HCT116 (cell line): ENCODE measurements around the gene HK3. TPM values are rescaled to one million over a fixed set of nuclear protein-coding genes. Genes with fewer than 3 reads are reported as not detected.

Source experiments
- ATAC-seq: fragments of 200-7000 bp; cut with Tn5 transposase; 2 replicates; pipeline ENCODE4 v1.9.1; 2020; ENCODE audit warnings: mild to moderate bottlenecking, moderate library complexity
- BruUV-seq: library from RNA; stranded (reverse); fragments of 400-500 nt; replicated peaks from 2 replicates; lab custom pipeline; 2021; lab: Mats Ljungman, UMichigan
- CTCF ChIA-PET: fragments of 300-600 bp; sonication (Branson Sonifier 250); formaldehyde crosslinking; loops from one replicate; lab custom pipeline; 2021; ENCODE audit warnings: antibody characterized with exemption; lab: Charles Lee
- POLR2A ChIA-PET: fragments of 300-600, 350-600 bp; sonication (Branson Sonifier 250); formaldehyde crosslinking; loops from one replicate; lab custom pipeline; 2021; ENCODE audit warnings: antibody characterized with exemption; lab: Charles Lee
- RAD21 ChIA-PET, 2 experiments: fragments of 300-600 bp; sonication (Branson Sonifier 250); formaldehyde crosslinking; loops; one replicate each; lab custom pipeline; 2023; ENCODE audit warnings: low total read pairs in 2 of 2; ENCODE audit not compliant: uncharacterized antibody in 2 of 2, unreplicated experiment in 2 of 2, low non-redundant PET in 1 of 2; lab: Charles Lee
- DNase-seq: peaks from one replicate; pipeline ENCODE4 v3.0.0-alpha.2; 2010; ENCODE audit warnings: low read depth, low spot score
- H2AFZ ChIP-seq: fragments of 200-600 bp; shearing (Covaris generic), sonication (generic); 2 replicates; pipeline ENCODE4 v1.6.1; 2017; ENCODE audit warnings: low read depth, mixed run types, mixed read lengths, antibody characterized with exemption, low read length; ENCODE audit not compliant: poor library complexity, severe bottlenecking
- H3K27ac ChIP-seq: 2 replicates; pipeline ENCODE4 v1.5.1; 2012; ENCODE audit warnings: low read depth, low read length
- H3K27me3 ChIP-seq: fragments of 200-600 bp; sonication (generic); 2 replicates; pipeline ENCODE4 v1.6.1; 2016; ENCODE audit warnings: mixed run types, low read length, mixed read lengths; ENCODE audit not compliant: insufficient read depth
- H3K36me3 ChIP-seq, 2 experiments: fragments of 200-500 bp in 1 of 2; fragments of 200-600 bp in 1 of 2; sonication (Bioruptor generic) in 1 of 2; sonication (generic) in 1 of 2; 2 replicates each; pipeline versions ENCODE4 v1.5.1 to v1.6.1; 2014 to 2016; ENCODE audit warnings: low read length in 2 of 2, inconsistent platforms in 1 of 2, mixed read lengths in 1 of 2, mixed run types in 1 of 2; ENCODE audit not compliant: insufficient read depth in 2 of 2, control insufficient read depth in 1 of 2
- H3K4me1 ChIP-seq, 2 experiments: fragments of 200-600 bp in 1 of 2; sonication (generic) in 1 of 2; 2 replicates each; pipeline versions ENCODE4 v1.5.1 to v1.6.1; 2012 to 2017; ENCODE audit warnings: low read length in 2 of 2, inconsistent platforms in 1 of 2, mild to moderate bottlenecking in 1 of 2, mixed read lengths in 1 of 2, mixed run types in 1 of 2, moderate library complexity in 1 of 2; ENCODE audit not compliant: insufficient read depth in 2 of 2, control insufficient read depth in 1 of 2
- H3K4me2 ChIP-seq: fragments of 200-600 bp; sonication (generic); 2 replicates; pipeline ENCODE4 v1.6.1; 2017; ENCODE audit warnings: mixed run types, low read length, mixed read lengths
- H3K4me3 ChIP-seq, 2 experiments: fragments of 200-600 bp in 1 of 2; sonication (generic) in 1 of 2; replicated peaks in 1 of 2; 2 replicates each; pipeline ENCODE4 v1.5.1; 2011 to 2016; ENCODE audit warnings: low read length in 2 of 2, control low read depth in 1 of 2, low read depth in 1 of 2, mild to moderate bottlenecking in 1 of 2, mixed read lengths in 1 of 2, mixed run types in 1 of 2
- H3K79me2 ChIP-seq: fragments of 200-600 bp; sonication (generic); 2 replicates; pipeline ENCODE4 v1.6.1; 2017; ENCODE audit warnings: mild to moderate bottlenecking, mixed run types, low read length, moderate library complexity, mixed read lengths; ENCODE audit not compliant: insufficient read depth
- H3K9ac ChIP-seq: fragments of 200-600 bp; sonication (generic); 2 replicates; pipeline ENCODE4 v1.6.1; 2016; ENCODE audit warnings: low read length, mixed read lengths
- H3K9me2 ChIP-seq: fragments of 200-600 bp; sonication (generic), shearing (Covaris generic); 2 replicates; pipeline ENCODE4 v1.6.1; 2017; ENCODE audit warnings: mixed run types, mild to moderate bottlenecking, moderate library complexity; ENCODE audit not compliant: insufficient read depth
- H3K9me3 ChIP-seq, 2 experiments: fragments of 200-500 bp in 1 of 2; fragments of 200-600 bp in 1 of 2; sonication (Bioruptor generic) in 1 of 2; sonication (generic) in 1 of 2; 2 replicates each; pipeline ENCODE4 v1.6.1; 2014 to 2017; ENCODE audit warnings: low read length in 2 of 2, mixed read lengths in 2 of 2, inconsistent platforms in 1 of 2, low read depth in 1 of 2, mild to moderate bottlenecking in 1 of 2, mixed run types in 1 of 2, moderate library complexity in 1 of 2; ENCODE audit not compliant: control insufficient read depth in 1 of 2, insufficient read depth in 1 of 2
- H4K20me1 ChIP-seq: fragments of 200-600 bp; sonication (generic), shearing (Covaris generic); 2 replicates; pipeline ENCODE4 v1.6.1; 2017; ENCODE audit warnings: mixed run types, mild to moderate bottlenecking, moderate library complexity; ENCODE audit not compliant: insufficient read depth
- CTCF ChIP-seq, 3 experiments: fragments of 200-600 bp in 1 of 3; sonication (generic) in 1 of 3; IDR thresholded peaks in 2 of 3; conservative IDR thresholded peaks in 1 of 3; 2 replicates each; pipeline ENCODE4 v1.5.1; 2012 to 2017; ENCODE audit warnings: low read depth in 2 of 3, low read length in 2 of 3, antibody characterized with exemption in 1 of 3, borderline replicate concordance in 1 of 3, control low read depth in 1 of 3, mild to moderate bottlenecking in 1 of 3, mixed read lengths in 1 of 3, mixed run types in 1 of 3, moderate library complexity in 1 of 3; ENCODE audit not compliant: insufficient read depth in 1 of 3
- ELF1 ChIP-seq: IDR thresholded peaks from 2 replicates; pipeline ENCODE4 v1.6.1; 2012; ENCODE audit warnings: low read depth, borderline replicate concordance
- EZH2 ChIP-seq: fragments of 200-600 bp; sonication (generic); IDR thresholded peaks from 2 replicates; pipeline ENCODE4 v1.6.1; 2017; ENCODE audit warnings: antibody characterized with exemption, mixed run types
- JUND ChIP-seq: IDR thresholded peaks from 2 replicates; pipeline ENCODE4 v1.6.1; 2012
- RAD21 ChIP-seq: IDR thresholded peaks from 2 replicates; pipeline ENCODE4 v1.6.1; 2012; ENCODE audit warnings: low read depth, mild to moderate bottlenecking
- SIN3A ChIP-seq: IDR thresholded peaks from 2 replicates; pipeline ENCODE4 v1.6.1; 2012; ENCODE audit warnings: low read depth
- SP1 ChIP-seq: IDR thresholded peaks from 2 replicates; pipeline ENCODE4 v1.6.1; 2012; ENCODE audit warnings: low read depth
- SRF ChIP-seq: IDR thresholded peaks from 2 replicates; pipeline ENCODE4 v1.6.1; 2012; ENCODE audit warnings: low read depth
- TCF7L2 ChIP-seq: IDR thresholded peaks from 2 replicates; pipeline ENCODE4 v1.7.0; 2011; ENCODE audit warnings: borderline replicate concordance, inconsistent platforms; ENCODE audit not compliant: insufficient read depth, insufficient read length; ENCODE audit errors: extremely low read depth
- intact Hi-C: fragments of 100-400 bp; cut with micrococcal nuclease; formaldehyde crosslinking; loops from 2 replicates; pipeline ENCODE4 v1.10.0; 2022
- total RNA-seq: library from RNA; stranded (reverse); gene quantifications from one replicate; pipeline ENCODE4 v1.2.1, GENCODE V29; 2021; ENCODE audit not compliant: unreplicated experiment

The HK3 gene
- total RNA-seq, 1 experiment from 2014 or later, result 0.30 TPM

DNA sequence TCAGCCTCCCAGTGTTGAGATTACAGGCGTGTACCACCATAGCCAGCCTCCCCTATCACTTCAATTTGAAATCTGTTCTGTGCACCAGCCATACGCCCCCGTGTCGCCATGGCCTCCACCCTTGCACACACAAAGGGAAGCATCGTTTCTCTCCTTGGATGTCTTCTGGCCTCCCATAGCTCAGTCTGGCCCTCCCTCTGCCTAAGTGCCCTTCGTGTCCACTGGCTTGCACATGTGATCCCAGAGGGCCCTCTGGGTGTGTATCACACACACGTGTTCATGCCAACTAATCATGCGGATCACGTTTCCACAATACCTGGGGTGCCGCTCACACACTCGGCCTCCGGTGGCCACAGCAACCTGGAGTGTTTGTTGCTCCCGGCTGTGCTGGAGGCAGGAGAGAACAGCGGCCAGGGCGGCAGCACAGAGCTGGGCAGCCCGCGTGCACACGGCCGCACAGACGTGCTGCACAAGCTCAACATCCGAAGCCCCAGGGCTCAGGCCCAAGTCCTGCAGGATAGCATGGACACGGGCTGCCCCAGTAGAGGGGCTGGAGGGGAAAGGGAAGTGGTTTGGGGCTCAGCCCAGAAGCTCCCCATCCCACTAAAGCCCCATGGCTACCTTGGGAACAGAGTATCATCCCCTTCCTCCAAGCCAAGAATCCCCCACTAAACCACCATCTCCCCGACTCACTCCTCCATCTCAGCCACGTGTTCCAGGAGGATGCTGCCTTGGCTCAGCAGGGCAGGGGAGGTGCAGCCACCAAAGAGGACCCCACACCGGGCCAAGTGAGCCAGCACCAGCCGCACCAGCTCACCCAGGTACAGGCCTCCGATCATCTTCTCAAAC, 10.9 kb downstream of the HK3 start (continued):
- TF ChIP-seq SRF (no peak), EZH2 (no peak)

DNA sequence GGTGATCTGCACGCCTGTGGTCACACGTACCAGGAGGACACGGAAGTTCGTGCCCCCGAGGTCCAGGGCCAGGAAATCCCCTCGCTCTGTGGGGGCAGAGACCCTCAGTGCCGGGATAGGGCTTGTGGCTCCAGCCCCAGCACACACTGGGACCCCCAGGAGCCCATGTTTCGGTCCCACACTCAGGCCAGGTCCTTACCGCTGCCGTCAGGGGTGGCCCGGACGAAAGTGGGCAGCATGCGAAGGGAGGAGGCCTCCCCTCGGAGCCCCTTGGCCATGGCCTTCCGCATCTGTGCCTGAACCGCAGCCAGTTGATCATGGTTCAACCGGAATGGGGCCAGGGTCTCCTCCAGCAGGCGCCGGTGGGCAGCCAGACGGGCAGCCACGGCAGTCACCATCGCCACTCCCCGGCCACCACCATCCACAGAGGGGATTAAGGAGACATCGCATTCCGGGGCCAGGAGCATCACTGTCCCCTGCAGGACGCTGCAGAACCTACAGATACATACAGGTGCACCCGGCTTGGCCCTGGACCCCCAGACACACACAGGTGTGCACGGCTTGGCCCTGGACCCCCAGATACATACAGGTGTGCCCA, 11.8 kb downstream of the HK3 start:
- Histone ChIP-seq H3K9me2 (no peaks in the 10 kb centered on the region), H3K27ac (no peak overlapping the region), H3K9me3 (no peaks in the 10 kb centered on the region), H3K4me2 (no peak overlapping the region), H3K36me3 (no peaks in the 10 kb centered on the region), H2AFZ (no peak overlapping the region), H3K4me3 (no peak overlapping the region), H4K20me1 (no peaks in the 10 kb centered on the region), H3K79me2 (no peaks in the 10 kb centered on the region), H3K4me1 (no peaks in the 10 kb centered on the region), H3K27me3 (no peaks in the 10 kb centered on the region), H3K9ac (no peak overlapping the region)
- ChIA-PET CTCF (no interaction called here), RAD21 (no interaction called here), POLR2A (no interaction called here)
- no peak for DNase-seq
- intact Hi-C loops, result no loop called here
- ATAC-seq, result no peak
- TF ChIP-seq SRF, result no peak
- TF ChIP-seq TCF7L2, result no peak
- TF ChIP-seq RAD21, result no peak
- no peak for TF ChIP-seq ELF1
- no peak for TF ChIP-seq JUND
- TF ChIP-seq SP1, result no peak
- no peak for TF ChIP-seq SIN3A
- peak; percentile 13 to 28 (median 24); a peak in 2 of 6 replicates for TF ChIP-seq CTCF (IDR thresholded peaks at IDR 0.05 in 2 of 3, conservative IDR thresholded peaks at IDR 0.05 in 1 of 3; ENCODE audit: borderline replicate concordance in 1 of 3, insufficient read depth in 1 of 3, low read depth in 2 of 3, low read length in 2 of 3)
- no TSS peak for BruUV-seq
